Fibroblast of skin of left quadriceps (primary cell): ENCODE data around the gene TRIM31.

Experiments used
- DNase-seq, 2 experiments: peaks; one replicate each; pipeline ENCODE4 v3.0.0-alpha.2; 2013; ENCODE audit warnings: low read depth in 2 of 2

The TRIM31 gene

GRCh38 chr6:30075790-30076732 lies 36.8 kb downstream of the TRIM31 start:
- DNase-seq, result no peak

- DNase-seq, result no peak
Measured at GRCh38 chr6:30075094-30075789, 37.6 kb downstream of the TRIM31 start, which contains the start of gene RNF39. RNF39 (minus strand) TSS chr6:30075769; CDS start chr6:30075585, 184 bp downstream.

- DNase-seq, result no peak
Measured at GRCh38 chr6:30074331-30075093, 38.4 kb downstream of the TRIM31 start.

- DNase-seq, result no peak
Measured at GRCh38 chr6:30073489-30074235, 39.2 kb downstream of the TRIM31 start.

- DNase-seq, result no peak
Measured at GRCh38 chr6:30071858-30072257, 41.0 kb downstream of the TRIM31 start.

GRCh38 chr6:30071081-30071818 lies 41.6 kb downstream of the TRIM31 start:
- DNase-seq, result no peak

- DNase-seq, result no peak
Measured at GRCh38 chr6:30067460-30068139, 45.3 kb downstream of the TRIM31 start.

- peak; percentile 98 for DNase-seq
Measured at GRCh38 chr6:30066577-30067459, 46.1 kb downstream of the TRIM31 start, which contains the start of gene PPP1R11. PPP1R11 (plus strand) TSS chr6:30067198; CDS start chr6:30067411, 213 bp downstream.

GRCh38 chr6:30066082-30066481 lies 46.8 kb downstream of the TRIM31 start:
- DNase-seq, result no peak

- no peak for DNase-seq
Measured at GRCh38 chr6:30063315-30063714, 49.6 kb downstream of the TRIM31 start.

GRCh38 chr6:30062471-30063178 lies 50.3 kb downstream of the TRIM31 start:
- no peak for DNase-seq

GRCh38 chr6:30061858-30062458 lies 50.9 kb downstream of the TRIM31 start:
- no peak for DNase-seq

- peak; percentile 92 to 93 for DNase-seq
Measured at GRCh38 chr6:30061092-30061857, 51.6 kb downstream of the TRIM31 start, which contains the start of gene POLR1H. POLR1H (plus strand) TSS chr6:30061265; CDS start chr6:30061525, 260 bp downstream.

- no peak for DNase-seq
Measured at GRCh38 chr6:30060606-30061091, 52.2 kb downstream of the TRIM31 start.

GRCh38 chr6:30055513-30055912 lies 57.4 kb downstream of the TRIM31 start:
- DNase-seq, result no peak

- no peak for DNase-seq
Measured at GRCh38 chr6:30053682-30054081, 59.2 kb downstream of the TRIM31 start.
